ENCODE data around the gene XBP1.

The XBP1 gene

GRCh38 chr22:28817919-28818859, 17.8 kb upstream of the XBP1 start:
- no peak for TF ChIP-seq CTCF (conservative IDR thresholded peaks at IDR 0.05; ENCODE audit: control insufficient read depth, insufficient read depth, low read depth, low read length)

GRCh38 chr22:28817064-28817463, 16.7 kb upstream of the XBP1 start:
- no peak for DNase-seq (ENCODE audit: low read depth)
- H3K4me3 ChIP-seq (ENCODE audit: control insufficient read depth, low read depth, low read length), result no peak overlapping the region
- TF ChIP-seq CTCF (conservative IDR thresholded peaks at IDR 0.05; ENCODE audit: control insufficient read depth, insufficient read depth, low read depth, low read length), result no peak

More at GRCh38 chr22:28817919-28818859, 17.8 kb upstream of the XBP1 start:
- H3K4me3 ChIP-seq (ENCODE audit: control insufficient read depth, low read depth, low read length), result no peak overlapping the region
- DNase-seq (ENCODE audit: low read depth), result no peak

GRCh38 chr22:28815729-28816128, 15.4 kb upstream of the XBP1 start:
- TF ChIP-seq CTCF (conservative IDR thresholded peaks at IDR 0.05; ENCODE audit: control insufficient read depth, insufficient read depth, low read depth, low read length), result no peak
- no peak overlapping the region for H3K4me3 ChIP-seq (ENCODE audit: control insufficient read depth, low read depth, low read length)
- DNase-seq (ENCODE audit: low read depth), result no peak

GRCh38 chr22:28815111-28815510, 14.7 kb upstream of the XBP1 start:
- no peak for DNase-seq (ENCODE audit: low read depth)
- H3K4me3 ChIP-seq (ENCODE audit: control insufficient read depth, low read depth, low read length), result no peak overlapping the region
- TF ChIP-seq CTCF (conservative IDR thresholded peaks at IDR 0.05; ENCODE audit: control insufficient read depth, insufficient read depth, low read depth, low read length), result no peak

GRCh38 chr22:28813772-28814518, 13.6 kb upstream of the XBP1 start:
- no peak for DNase-seq (ENCODE audit: low read depth)
- no peak for TF ChIP-seq CTCF (conservative IDR thresholded peaks at IDR 0.05; ENCODE audit: control insufficient read depth, insufficient read depth, low read depth, low read length)

GRCh38 chr22:28812516-28812915, 12.1 kb upstream of the XBP1 start:
- no peak for TF ChIP-seq CTCF (conservative IDR thresholded peaks at IDR 0.05; ENCODE audit: control insufficient read depth, insufficient read depth, low read depth, low read length)
- DNase-seq (ENCODE audit: low read depth), result no peak
- H3K4me3 ChIP-seq (ENCODE audit: control insufficient read depth, low read depth, low read length), result no peak overlapping the region

More at GRCh38 chr22:28813772-28814518, 13.6 kb upstream of the XBP1 start:
- no peak overlapping the region for H3K4me3 ChIP-seq (ENCODE audit: control insufficient read depth, low read depth, low read length)

All from fibroblast of mammary gland (primary cell).